WTC11 (cell line): ENCODE data around the gene EIF4G3. TPM values are rescaled to one million over a fixed set of nuclear protein-coding genes. Genes with fewer than 3 reads are reported as not detected.
"Not testable (repeated sequence)": the region's sequence is repeated elsewhere in the genome, so short reads cannot be mapped to it uniquely, and the experiment has no call there.

Source experiments
- ATAC-seq: fragments of 200-7000 bp; cut with Tn5 transposase; 2 replicates; pipeline ENCODE4 v1.10.0; 2021; ENCODE audit warnings: mild to moderate bottlenecking, moderate library complexity
- CTCF ChIA-PET: fragments of 300-600 bp; sonication (Branson Sonifier 250); formaldehyde crosslinking; loops from one replicate; lab custom pipeline; 2021; ENCODE audit warnings: antibody characterized with exemption; lab: Charles Lee
- POLR2A ChIA-PET: fragments of 350-600 bp; sonication (Branson Sonifier 250); formaldehyde crosslinking; loops from one replicate; lab custom pipeline; 2021; ENCODE audit warnings: antibody characterized with exemption; lab: Charles Lee
- DNase-seq: peaks from one replicate; pipeline ENCODE4 v3.0.0; 2021; ENCODE audit warnings: low spot score
- H3K27ac Mint-ChIP-seq: 2 replicates; pipeline ENCODE4 v1.8.0; 2021; ENCODE audit warnings: mixed read lengths
- H3K27me3 Mint-ChIP-seq: 2 replicates; pipeline ENCODE4 v1.8.0; 2021; ENCODE audit warnings: low read depth, mild to moderate bottlenecking, moderate library complexity, mixed read lengths
- H3K36me3 Mint-ChIP-seq: 2 replicates; pipeline ENCODE4 v1.8.0; 2021; ENCODE audit warnings: mixed read lengths
- H3K4me1 Mint-ChIP-seq: 2 replicates; pipeline ENCODE4 v1.8.0; 2022; ENCODE audit warnings: mixed read lengths
- H3K4me3 Mint-ChIP-seq: 2 replicates; pipeline ENCODE4 v1.8.0; 2021; ENCODE audit warnings: mild to moderate bottlenecking, moderate library complexity, mixed read lengths
- H3K9me3 Mint-ChIP-seq: 2 replicates; pipeline ENCODE4 v1.8.0; 2021; ENCODE audit warnings: mixed read lengths
- ARID4B ChIP-seq: sonication (generic); formaldehyde crosslinking; IDR thresholded peaks from 2 replicates; pipeline ENCODE4 v1.8.0; 2023; ENCODE audit warnings: missing genetic modification reagents, mild to moderate bottlenecking, borderline replicate concordance
- ATF3 ChIP-seq: sonication (generic); formaldehyde crosslinking; conservative IDR thresholded peaks from 2 replicates; pipeline ENCODE4 v1.8.1; 2022; ENCODE audit warnings: mild to moderate bottlenecking, missing genetic modification reagents
- CBFB ChIP-seq: sonication (generic); formaldehyde crosslinking; IDR thresholded peaks from 2 replicates; pipeline ENCODE4 v1.8.1; 2022; ENCODE audit warnings: mild to moderate bottlenecking, low read depth, missing genetic modification reagents
- CREB1 ChIP-seq: sonication (generic); formaldehyde crosslinking; IDR thresholded peaks from 2 replicates; pipeline ENCODE4 v1.8.0; 2023; ENCODE audit warnings: mild to moderate bottlenecking, missing genetic modification reagents
- FOXJ3 ChIP-seq: sonication (generic); formaldehyde crosslinking; IDR thresholded peaks from 2 replicates; pipeline ENCODE4 v1.9.0; 2021; ENCODE audit warnings: missing genetic modification reagents, mild to moderate bottlenecking, borderline replicate concordance
- FOXK1 ChIP-seq: sonication (generic); formaldehyde crosslinking; IDR thresholded peaks from 2 replicates; pipeline ENCODE4 v1.8.0; 2022; ENCODE audit warnings: mild to moderate bottlenecking, moderate library complexity, missing genetic modification reagents
- GTF2I ChIP-seq: fragments of 250-450 bp; sonication (Bioruptor Pico); conservative IDR thresholded peaks from 2 replicates; pipeline ENCODE4 v1.4.0; 2021; ENCODE audit warnings: mild to moderate bottlenecking
- IRF2 ChIP-seq: sonication (generic); formaldehyde crosslinking; IDR thresholded peaks from 2 replicates; pipeline ENCODE4 v1.8.0; 2022; ENCODE audit warnings: low read depth, missing genetic modification reagents, borderline replicate concordance
- JUN ChIP-seq: sonication (generic); formaldehyde crosslinking; IDR thresholded peaks from 2 replicates; pipeline ENCODE4 v1.8.0; 2023; ENCODE audit warnings: mild to moderate bottlenecking, missing genetic modification reagents
- KAT7 ChIP-seq: sonication (generic); formaldehyde crosslinking; IDR thresholded peaks from 2 replicates; pipeline ENCODE4 v1.8.1; 2023; ENCODE audit warnings: missing genetic modification reagents, mild to moderate bottlenecking, borderline replicate concordance
- MAX ChIP-seq: sonication (generic); formaldehyde crosslinking; IDR thresholded peaks from 2 replicates; pipeline ENCODE4 v1.8.0; 2022; ENCODE audit warnings: mild to moderate bottlenecking, missing genetic modification reagents
- NFATC4 ChIP-seq: fragments of 250-450 bp; sonication (Bioruptor Pico); IDR thresholded peaks from 2 replicates; pipeline ENCODE4 v1.9.0; 2021; ENCODE audit warnings: mild to moderate bottlenecking
- PREB ChIP-seq: sonication (generic); formaldehyde crosslinking; IDR thresholded peaks from 2 replicates; pipeline ENCODE4 v1.8.1; 2022; ENCODE audit warnings: mild to moderate bottlenecking, missing genetic modification reagents, moderate library complexity, borderline replicate concordance
- TCF7 ChIP-seq: sonication (generic); formaldehyde crosslinking; IDR thresholded peaks from 2 replicates; pipeline ENCODE4 v1.8.0; 2022; ENCODE audit warnings: mild to moderate bottlenecking, low read depth, missing genetic modification reagents, moderate library complexity
- TEAD4 ChIP-seq: sonication (generic); formaldehyde crosslinking; IDR thresholded peaks from 2 replicates; pipeline ENCODE4 v1.8.0; 2022; ENCODE audit warnings: mild to moderate bottlenecking, missing genetic modification reagents
- ZNF232 ChIP-seq: sonication (generic); formaldehyde crosslinking; IDR thresholded peaks from 2 replicates; pipeline ENCODE4 v1.8.0; 2022; ENCODE audit warnings: mild to moderate bottlenecking, missing genetic modification reagents
- total RNA-seq: library from RNA; stranded (reverse); gene quantifications from 3 replicates; pipeline ENCODE4 v1.2.3, GENCODE V29; 2021

The EIF4G3 gene
- total RNA-seq, 1 experiment from 2014 or later: 77.7 TPM

- Mint-ChIP-seq H3K4me3 (no peak overlapping the region), H3K4me1 (no peaks in the 10 kb centered on the region), H3K36me3 (no peaks in the 10 kb centered on the region), H3K9me3 (no peaks in the 10 kb centered on the region), H3K27me3 (peaks cover 85% of the 10 kb centered on the region), H3K27ac (no peak overlapping the region)
- DNase-seq: no peak
- POLR2A ChIA-PET: no interaction called here
- ATAC-seq: no peak
- TF ChIP-seq TEAD4 (no peak), GTF2I (CRISPR knock-in tag) (no peak), CBFB (CRISPR knock-in tag) (no peak), JUN (CRISPR knock-in tag) (no peak), CREB1 (CRISPR knock-in tag) (no peak), ZNF232 (CRISPR knock-in tag) (no peak), KAT7 (CRISPR knock-in tag) (no peak)
- CTCF ChIA-PET: interaction anchor here (0.6 to 4.4 kb wide), 2 partner anchors 13 to 172 kb away, joined by 3 to 31 read pairs; no protein-coding TSS in a partner anchor
Observed at GRCh38 chr1:21182181-21182731, 5.6 kb upstream of the EIF4G3 start.

GRCh38 chr1:21178271-21178670 is 1.6 kb upstream of the EIF4G3 start:
- H3K4me3 Mint-ChIP-seq, H3K9me3 Mint-ChIP-seq, POLR2A ChIA-PET, DNase-seq, H3K27ac Mint-ChIP-seq, H3K36me3 Mint-ChIP-seq, ATAC-seq: not testable (repeated sequence)
- H3K27me3 Mint-ChIP-seq: peaks cover 51% of the 10 kb centered on the region
- CTCF ChIA-PET: interaction anchor here (0.6 to 3.0 kb wide), 3 partner anchors 17 to 450 kb away, joined by 3 to 14 read pairs (median 6); no protein-coding TSS in a partner anchor
- H3K4me1 Mint-ChIP-seq: peaks cover 18% of the 10 kb centered on the region

- Mint-ChIP-seq H3K27me3 (peaks cover 29% of the 10 kb centered on the region), H3K36me3 (peaks cover 11% of the 10 kb centered on the region), H3K9me3 (no peaks in the 10 kb centered on the region), H3K27ac (peak overlapping the region; percentile 8; the same call in 1 of the 2 replicates), H3K4me3 (peak overlapping the region; percentile 82), H3K4me1 (peaks cover 18% of the 10 kb centered on the region)
- CTCF ChIA-PET: no interaction called here
- POLR2A ChIA-PET: no interaction called here
- TF ChIP-seq FOXK1 (no peak), ARID4B (CRISPR knock-in tag) (0 out of 2 replicates have a peak, but pooled peaks have one; percentile 15), NFATC4 (CRISPR knock-in tag) (no peak), MAX (no peak), IRF2 (CRISPR knock-in tag) (no peak)
- DNase-seq (peak; percentile 35), ATAC-seq (peak; percentile 9; the same call in 1 of the 2 replicates)
Observed at GRCh38 chr1:21175670-21176581, 771 bp downstream of the EIF4G3 start.

GRCh38 chr1:21175324-21175669 is 1.4 kb downstream of the EIF4G3 start:
- DNase-seq (no peak), ATAC-seq (no peak)
- Mint-ChIP-seq H3K36me3 (peaks cover 15% of the 10 kb centered on the region), H3K4me1 (peaks cover 18% of the 10 kb centered on the region), H3K27me3 (peaks cover 23% of the 10 kb centered on the region), H3K9me3 (no peaks in the 10 kb centered on the region), H3K4me3 (peak overlapping the region; percentile 82), H3K27ac (peak overlapping the region; percentile 8; the same call in 1 of the 2 replicates)
- ChIA-PET POLR2A (no interaction called here), CTCF (no interaction called here)
- TF ChIP-seq TCF7 (CRISPR knock-in tag): no peak
- TF ChIP-seq JUN (CRISPR knock-in tag): no peak
- no peak for TF ChIP-seq PREB (CRISPR knock-in tag)
- TF ChIP-seq FOXJ3 (CRISPR knock-in tag): no peak
- no peak for TF ChIP-seq ATF3 (CRISPR knock-in tag)
